Epithelial cell of proximal tubule (primary cell): Measurements from ENCODE around the gene ATP2C1. TPM values are rescaled to one million over a fixed set of nuclear protein-coding genes. Genes with fewer than 3 reads are reported as not detected.

Experiments
- DNase-seq: peaks from one replicate; pipeline ENCODE4 v3.0.0-alpha.2; 2011; ENCODE audit warnings: low read depth
- H3K4me3 ChIP-seq: 2 replicates; pipeline ENCODE4 v1.5.1; 2011; ENCODE audit warnings: low read depth, mild to moderate bottlenecking, low read length
- CTCF ChIP-seq: conservative IDR thresholded peaks from 2 replicates; pipeline ENCODE4 v1.5.1; 2012; ENCODE audit warnings: low read depth, mild to moderate bottlenecking, low read length
- total RNA-seq: library from RNA; depleted of rRNA; stranded (reverse); fragments of >200 nt; gene quantifications from 2 replicates; pipeline ENCODE4 v1.2.3, GENCODE V29; 2015

ATP2C1 gene
- total RNA-seq, 1 donor from 2014 or later: 104 TPM

GRCh38 chr3:130905551-130905950 lies 11.7 kb downstream of the ATP2C1 start:
- DNase-seq: peak; percentile 59
- H3K4me3 ChIP-seq: no peak overlapping the region

DNA sequence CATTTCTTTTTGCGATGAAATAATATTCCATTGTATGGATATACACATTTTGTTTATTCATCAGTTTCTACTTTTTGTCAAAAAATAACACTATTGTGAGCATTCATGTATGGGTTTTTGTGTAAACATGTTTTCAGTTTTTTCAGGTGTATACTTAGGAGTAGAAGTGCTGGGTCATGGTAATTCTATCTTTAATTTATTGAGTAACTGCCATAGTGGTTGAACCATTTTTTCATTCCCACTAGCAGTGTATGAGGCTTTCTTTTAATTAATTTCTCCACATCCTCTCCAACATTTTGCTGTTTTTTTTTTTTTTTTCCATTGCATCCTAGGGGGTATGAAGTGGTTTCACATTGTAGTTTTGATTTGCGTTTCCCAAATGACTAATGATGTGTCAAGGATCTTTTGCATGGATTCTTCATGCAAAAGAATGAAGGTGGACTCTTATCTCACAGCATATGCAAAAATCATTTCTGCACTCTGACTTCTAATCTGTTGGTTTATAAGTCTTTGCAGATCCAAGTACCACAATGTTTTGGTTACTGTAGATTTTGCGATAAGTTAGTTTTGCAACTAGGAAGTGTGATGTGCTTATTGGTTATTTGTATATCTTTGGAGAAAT lies 12.6 kb downstream of the ATP2C1 start:
- DNase-seq: no peak
- no peak for TF ChIP-seq CTCF
- no peak overlapping the region for H3K4me3 ChIP-seq

More at GRCh38 chr3:130905551-130905950, 11.7 kb downstream of the ATP2C1 start:
- no peak for TF ChIP-seq CTCF

- DNase-seq: no peak
- H3K4me3 ChIP-seq: no peak overlapping the region
- TF ChIP-seq CTCF: no peak
These were observed 13.6 kb downstream of the ATP2C1 start for GRCh38 chr3:130907500-130907899.

- H3K4me3 ChIP-seq: no peak overlapping the region
- DNase-seq: no peak
- TF ChIP-seq CTCF: no peak
These were observed 14.1 kb downstream of the ATP2C1 start for GRCh38 chr3:130907966-130908365.

- DNase-seq: no peak
- H3K4me3 ChIP-seq: no peak overlapping the region
- TF ChIP-seq CTCF: no peak
These were observed 21.8 kb downstream of the ATP2C1 start for GRCh38 chr3:130915567-130916292.

- no peak for TF ChIP-seq CTCF
- DNase-seq: no peak
These were observed 22.8 kb downstream of the ATP2C1 start for GRCh38 chr3:130916507-130917167.

More at GRCh38 chr3:130916507-130917167, 22.8 kb downstream of the ATP2C1 start:
- H3K4me3 ChIP-seq: no peak overlapping the region
